ENCODE measurements around the gene BCAS4. TPM values are rescaled to one million over a fixed set of nuclear protein-coding genes. Genes with fewer than 3 reads are reported as not detected.
"Not testable (repeated sequence)": the region's sequence is repeated elsewhere in the genome, so short reads cannot be mapped to it uniquely, and the experiment has no call there.

Gene BCAS4
- total and polyA plus RNA-seq, 2 donors (not counting 1 experiment from before 2014, with no cell fraction given), result 14.1 to 33.7 TPM

- Histone ChIP-seq H3K79me2 (ENCODE audit: control insufficient read depth, insufficient read depth, low read length) (no peaks in the 10 kb centered on the region), H3K9ac (ENCODE audit: insufficient read depth, low read length) (no peak overlapping the region), H3K9me3 (ENCODE audit: control insufficient read depth, insufficient read depth, low read depth, low read length) (no peaks in the 10 kb centered on the region), H4K20me1 (ENCODE audit: control insufficient read depth, extremely low read depth, insufficient read depth, low read length) (no peaks in the 10 kb centered on the region), H3K4me3 (replicated peaks in 1 of 4; ENCODE audit: control extremely low read depth in 1 of 4, insufficient read depth in 1 of 4, low read depth in 3 of 4, low read length in 4 of 4) (no peak overlapping the region), H3K4me2 (ENCODE audit: extremely low read depth, insufficient read depth, low read length) (no peak overlapping the region), H3K4me1 (ENCODE audit: control insufficient read depth, extremely low read depth, insufficient read depth, low read length) (no peaks in the 10 kb centered on the region), H3K36me3 (ENCODE audit: control insufficient read depth, insufficient read depth, low read length) (no peaks in the 10 kb centered on the region), H3K27me3 (ENCODE audit: control insufficient read depth, insufficient read depth, low read length) (no peaks in the 10 kb centered on the region), H2AFZ (ENCODE audit: low read length) (no peak overlapping the region), H3K27ac (ENCODE audit: insufficient read depth, low read length) (no peak overlapping the region)
- DNase-seq (ENCODE audit: low read depth in 2 of 2), result no peak
- TF ChIP-seq EZH2 (IDR thresholded peaks at IDR 0.05; ENCODE audit: low read length, missing control alignments), result no peak
- TF ChIP-seq, protein P1, sequence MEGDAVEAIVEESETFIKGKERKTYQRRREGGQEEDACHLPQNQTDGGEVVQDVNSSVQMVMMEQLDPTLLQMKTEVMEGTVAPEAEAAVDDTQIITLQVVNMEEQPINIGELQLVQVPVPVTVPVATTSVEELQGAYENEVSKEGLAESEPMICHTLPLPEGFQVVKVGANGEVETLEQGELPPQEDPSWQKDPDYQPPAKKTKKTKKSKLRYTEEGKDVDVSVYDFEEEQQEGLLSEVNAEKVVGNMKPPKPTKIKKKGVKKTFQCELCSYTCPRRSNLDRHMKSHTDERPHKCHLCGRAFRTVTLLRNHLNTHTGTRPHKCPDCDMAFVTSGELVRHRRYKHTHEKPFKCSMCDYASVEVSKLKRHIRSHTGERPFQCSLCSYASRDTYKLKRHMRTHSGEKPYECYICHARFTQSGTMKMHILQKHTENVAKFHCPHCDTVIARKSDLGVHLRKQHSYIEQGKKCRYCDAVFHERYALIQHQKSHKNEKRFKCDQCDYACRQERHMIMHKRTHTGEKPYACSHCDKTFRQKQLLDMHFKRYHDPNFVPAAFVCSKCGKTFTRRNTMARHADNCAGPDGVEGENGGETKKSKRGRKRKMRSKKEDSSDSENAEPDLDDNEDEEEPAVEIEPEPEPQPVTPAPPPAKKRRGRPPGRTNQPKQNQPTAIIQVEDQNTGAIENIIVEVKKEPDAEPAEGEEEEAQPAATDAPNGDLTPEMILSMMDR (conservative IDR thresholded peaks at IDR 0.05 in 1 of 2, IDR thresholded peaks at IDR 0.05 in 1 of 2; ENCODE audit: low read depth in 1 of 2, low read length in 2 of 2), result no peak
These were observed 82.4 kb downstream of the BCAS4 start for GRCh38 chr20:50877232-50877743.

GRCh38 chr20:50879649-50880550 lies 85.0 kb downstream of the BCAS4 start:
- no peaks in the 10 kb centered on the region for H3K36me3 ChIP-seq (ENCODE audit: control insufficient read depth, insufficient read depth, low read length)
- no peak overlapping the region for H2AFZ ChIP-seq (ENCODE audit: low read length)
- H3K27ac ChIP-seq (ENCODE audit: insufficient read depth, low read length), result no peak overlapping the region
- H3K79me2 ChIP-seq (ENCODE audit: control insufficient read depth, insufficient read depth, low read length), result no peaks in the 10 kb centered on the region
- no peak overlapping the region for H3K4me3 ChIP-seq (replicated peaks in 1 of 4; ENCODE audit: control extremely low read depth in 1 of 4, insufficient read depth in 1 of 4, low read depth in 3 of 4, low read length in 4 of 4)
- H3K9ac ChIP-seq (ENCODE audit: insufficient read depth, low read length), result no peak overlapping the region
- no peaks in the 10 kb centered on the region for H4K20me1 ChIP-seq (ENCODE audit: control insufficient read depth, extremely low read depth, insufficient read depth, low read length)
- H3K4me2 ChIP-seq (ENCODE audit: extremely low read depth, insufficient read depth, low read length), result no peak overlapping the region
- DNase-seq (ENCODE audit: low read depth in 2 of 2), result no peak
- H3K4me1 ChIP-seq (ENCODE audit: control insufficient read depth, extremely low read depth, insufficient read depth, low read length), result no peaks in the 10 kb centered on the region
- no peaks in the 10 kb centered on the region for H3K9me3 ChIP-seq (ENCODE audit: control insufficient read depth, insufficient read depth, low read depth, low read length)
- TF ChIP-seq, protein P1 (conservative IDR thresholded peaks at IDR 0.05 in 1 of 2, IDR thresholded peaks at IDR 0.05 in 1 of 2; ENCODE audit: low read depth in 1 of 2, low read length in 2 of 2), result no peak
- TF ChIP-seq EZH2 (IDR thresholded peaks at IDR 0.05; ENCODE audit: low read length, missing control alignments), result no peak
- H3K27me3 ChIP-seq (ENCODE audit: control insufficient read depth, insufficient read depth, low read length), result no peaks in the 10 kb centered on the region

GRCh38 chr20:50881759-50882424 lies 87.0 kb downstream of the BCAS4 start:
- not testable (repeated sequence) for H3K9me3 ChIP-seq (ENCODE audit: control insufficient read depth, insufficient read depth, low read depth, low read length); H3K4me1 ChIP-seq (ENCODE audit: control insufficient read depth, extremely low read depth, insufficient read depth, low read length); H3K4me2 ChIP-seq (ENCODE audit: extremely low read depth, insufficient read depth, low read length); H3K27ac ChIP-seq (ENCODE audit: insufficient read depth, low read length); H3K27me3 ChIP-seq (ENCODE audit: control insufficient read depth, insufficient read depth, low read length); H3K9ac ChIP-seq (ENCODE audit: insufficient read depth, low read length); H3K4me3 ChIP-seq (replicated peaks in 1 of 4; ENCODE audit: control extremely low read depth in 1 of 4, insufficient read depth in 1 of 4, low read depth in 3 of 4, low read length in 4 of 4); H4K20me1 ChIP-seq (ENCODE audit: control insufficient read depth, extremely low read depth, insufficient read depth, low read length); H2AFZ ChIP-seq (ENCODE audit: low read length); H3K36me3 ChIP-seq (ENCODE audit: control insufficient read depth, insufficient read depth, low read length); H3K79me2 ChIP-seq (ENCODE audit: control insufficient read depth, insufficient read depth, low read length)
- DNase-seq (ENCODE audit: low read depth in 2 of 2), result peak in 1 of 2 donors; percentile 16

Measured in fibroblast of lung (primary cell).